ENCODE results near the gene HOXA7.

The HOXA7 gene

GRCh38 chr7:27134392-27134791 is 22.1 kb downstream of the HOXA7 start:
- H3K36me3 ChIP-seq (ENCODE audit: insufficient read depth, low read length) = no peaks in the 10 kb centered on the region
- DNase-seq (no peak), ATAC-seq (ENCODE audit: insufficient read depth, low read depth) (no peak)
- no peak overlapping the region for H3K9ac ChIP-seq (ENCODE audit: low read depth, low read length)
- no peak overlapping the region for H3K4me2 ChIP-seq (ENCODE audit: insufficient read depth, low read length)
- H4K20me1 ChIP-seq (ENCODE audit: insufficient read depth, low read length) = no peaks in the 10 kb centered on the region
- H3K4me3 ChIP-seq (ENCODE audit: low read depth in 1 of 2, low read length in 2 of 2) = no peak overlapping the region
- H2AFZ ChIP-seq (ENCODE audit: low read depth, low read length) = no peak overlapping the region
- no peaks in the 10 kb centered on the region for H3K9me3 ChIP-seq (ENCODE audit: insufficient read depth, low read length, severe bottlenecking)
- peaks cover 5% of the 10 kb centered on the region for H3K27me3 ChIP-seq (ENCODE audit: insufficient read depth, low read length, poor library complexity)
- no peak for TF ChIP-seq EZH2 (IDR thresholded peaks at IDR 0.05; ENCODE audit: borderline replicate concordance, low read depth, low read length, severe bottlenecking)
- no peak for TF ChIP-seq CTCF (IDR thresholded peaks at IDR 0.05; ENCODE audit: borderline replicate concordance, extremely low read depth, low read length, poor library complexity, severe bottlenecking)
- no peaks in the 10 kb centered on the region for H3K79me2 ChIP-seq (ENCODE audit: insufficient read depth, low read length)
- no peak overlapping the region for H3K27ac ChIP-seq (ENCODE audit: low read length)
- no peaks in the 10 kb centered on the region for H3K4me1 ChIP-seq (ENCODE audit: insufficient read depth, low read length)

- TF ChIP-seq CTCF (IDR thresholded peaks at IDR 0.05; ENCODE audit: borderline replicate concordance, extremely low read depth, low read length, poor library complexity, severe bottlenecking) (no peak), EZH2 (IDR thresholded peaks at IDR 0.05; ENCODE audit: borderline replicate concordance, low read depth, low read length, severe bottlenecking) (no peak)
- no peaks in the 10 kb centered on the region for H4K20me1 ChIP-seq (ENCODE audit: insufficient read depth, low read length)
- H3K4me2 ChIP-seq (ENCODE audit: insufficient read depth, low read length) = no peak overlapping the region
- ATAC-seq (ENCODE audit: insufficient read depth, low read depth) (no peak), DNase-seq (no peak)
- H3K4me3 ChIP-seq (ENCODE audit: low read depth in 1 of 2, low read length in 2 of 2) = no peak overlapping the region
- H3K4me1 ChIP-seq (ENCODE audit: insufficient read depth, low read length) = no peaks in the 10 kb centered on the region
- peaks cover 5% of the 10 kb centered on the region for H3K27me3 ChIP-seq (ENCODE audit: insufficient read depth, low read length, poor library complexity)
- no peak overlapping the region for H2AFZ ChIP-seq (ENCODE audit: low read depth, low read length)
- no peak overlapping the region for H3K27ac ChIP-seq (ENCODE audit: low read length)
- H3K9me3 ChIP-seq (ENCODE audit: insufficient read depth, low read length, severe bottlenecking) = no peaks in the 10 kb centered on the region
- no peaks in the 10 kb centered on the region for H3K36me3 ChIP-seq (ENCODE audit: insufficient read depth, low read length)
- H3K79me2 ChIP-seq (ENCODE audit: insufficient read depth, low read length) = no peaks in the 10 kb centered on the region
- H3K9ac ChIP-seq (ENCODE audit: low read depth, low read length) = no peak overlapping the region
Observed at GRCh38 chr7:27133409-27134231, 22.9 kb downstream of the HOXA7 start.

- Histone ChIP-seq H3K4me2 (ENCODE audit: insufficient read depth, low read length) (no peak overlapping the region), H3K9me3 (ENCODE audit: insufficient read depth, low read length, severe bottlenecking) (no peaks in the 10 kb centered on the region), H3K4me3 (ENCODE audit: low read depth in 1 of 2, low read length in 2 of 2) (no peak overlapping the region), H3K9ac (ENCODE audit: low read depth, low read length) (no peak overlapping the region), H4K20me1 (ENCODE audit: insufficient read depth, low read length) (no peaks in the 10 kb centered on the region), H3K4me1 (ENCODE audit: insufficient read depth, low read length) (no peaks in the 10 kb centered on the region), H2AFZ (ENCODE audit: low read depth, low read length) (no peak overlapping the region), H3K27ac (ENCODE audit: low read length) (no peak overlapping the region), H3K36me3 (ENCODE audit: insufficient read depth, low read length) (no peaks in the 10 kb centered on the region), H3K27me3 (ENCODE audit: insufficient read depth, low read length, poor library complexity) (peaks cover 5% of the 10 kb centered on the region), H3K79me2 (ENCODE audit: insufficient read depth, low read length) (no peaks in the 10 kb centered on the region)
- DNase-seq = no peak
- ATAC-seq (ENCODE audit: insufficient read depth, low read depth) = no peak
- TF ChIP-seq EZH2 (IDR thresholded peaks at IDR 0.05; ENCODE audit: borderline replicate concordance, low read depth, low read length, severe bottlenecking) (no peak), CTCF (IDR thresholded peaks at IDR 0.05; ENCODE audit: borderline replicate concordance, extremely low read depth, low read length, poor library complexity, severe bottlenecking) (no peak)
Observed at GRCh38 chr7:27132978-27133377, 23.5 kb downstream of the HOXA7 start.
